ENCODE measurements around the gene CHD5. TPM values are rescaled to one million over a fixed set of nuclear protein-coding genes. Genes with fewer than 3 reads are reported as not detected.

Gene CHD5
- total and polyA plus RNA-seq, 2 of the 4 experiments (the other 2 are of a cell fraction), result under 0.01 to 0.09 TPM

DNA sequence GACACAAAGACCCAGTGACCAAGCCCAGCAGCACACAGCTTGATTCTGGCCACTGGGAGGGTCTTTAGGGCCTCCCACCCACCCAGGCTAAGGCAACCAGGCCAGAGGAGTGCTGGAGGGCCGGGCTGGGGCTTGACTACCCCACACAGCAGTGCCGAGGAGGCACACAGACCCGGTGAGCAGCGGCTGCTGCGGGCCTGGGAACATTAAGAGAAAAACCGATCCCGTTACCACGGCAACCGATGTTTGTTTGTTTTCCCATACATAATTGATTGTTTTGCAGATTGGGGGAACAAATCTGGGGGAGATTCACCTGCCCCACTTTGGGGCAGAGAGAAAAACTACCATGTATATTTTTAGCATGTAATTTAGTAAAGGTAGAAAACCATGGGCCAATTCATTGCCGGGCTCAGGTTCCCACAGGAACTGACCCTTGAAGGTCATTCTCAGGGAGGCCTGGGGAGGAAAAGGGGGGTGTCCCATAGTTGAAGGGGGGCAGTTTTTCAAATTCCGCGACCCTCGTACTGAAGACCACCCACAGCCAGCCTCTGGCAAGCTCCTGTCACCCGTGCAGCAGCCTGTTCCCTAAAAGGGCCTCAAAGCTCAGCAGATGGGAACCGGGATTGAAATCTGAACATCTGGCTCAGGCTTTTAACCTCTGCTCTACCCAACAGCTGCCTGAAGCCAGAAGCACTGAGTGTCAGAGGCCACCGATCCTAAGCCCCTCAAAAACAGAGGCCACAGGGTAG is 35.3 kb downstream of the CHD5 start:
- Histone ChIP-seq H4K8ac (ENCODE audit: low read depth in 2 of 2, low read length in 2 of 2) (no peak overlapping the region), H4K20me1 (ENCODE audit: insufficient read depth, low read length) (0 out of 2 replicates have a peak, but pooled peaks cover 2% of the 10 kb centered on the region), H4K5ac (ENCODE audit: low read depth, low read length) (no peak overlapping the region), H3K14ac (replicated peaks; ENCODE audit: low read depth, low read length) (no peak overlapping the region), H3K27ac (ENCODE audit: insufficient read depth, low read length) (no peak overlapping the region), H2BK120ac (ENCODE audit: low read depth, low read length) (no peak overlapping the region), H3K79me1 (ENCODE audit: low read depth in 1 of 2, low read length in 2 of 2) (no peaks in the 10 kb centered on the region), H2BK20ac (ENCODE audit: low read depth, low read length) (no peak overlapping the region), H2AFZ (replicated peaks; ENCODE audit: low read length, poor library complexity) (no peak overlapping the region), H3K56ac (ENCODE audit: extremely low read depth, insufficient read depth, low read length) (no peak overlapping the region), H3K4me1 (ENCODE audit: control insufficient read depth, insufficient read depth, low read length) (no peaks in the 10 kb centered on the region), H3K9me3 (ENCODE audit: control insufficient read depth, insufficient read depth, low read length) (no peaks in the 10 kb centered on the region), H3K36me3 (ENCODE audit: control insufficient read depth, insufficient read depth, low read length) (no peaks in the 10 kb centered on the region), H3K9me1 (ENCODE audit: insufficient read depth, low read length) (no peaks in the 10 kb centered on the region), H2AK9ac (replicated peaks; ENCODE audit: low read depth, low read length, poor library complexity) (no peak overlapping the region), H4K91ac (ENCODE audit: insufficient read depth, low read depth, low read length) (no peak overlapping the region), H3K23ac (ENCODE audit: low read depth, low read length) (no peak overlapping the region), H2AK5ac (ENCODE audit: low read depth, low read length) (no peak overlapping the region), H3K27me3 (ENCODE audit: control insufficient read depth, insufficient read depth, low read length) (peaks cover 42% of the 10 kb centered on the region), H3K4me2 (ENCODE audit: low read depth, low read length) (no peak overlapping the region), H2BK15ac (ENCODE audit: low read depth, low read length) (no peak overlapping the region), H3K18ac (ENCODE audit: low read depth, low read length) (no peak overlapping the region), H2BK5ac (ENCODE audit: low read depth, low read length, poor library complexity, severe bottlenecking) (no peak overlapping the region), H3K4me3 (ENCODE audit: insufficient read depth, low read depth, low read length) (no peak overlapping the region), H3K4ac (ENCODE audit: low read depth, low read length) (no peak overlapping the region), H3K9ac (ENCODE audit: low read depth, low read length) (no peak overlapping the region)
- BruUV-seq (replicated peaks), result no TSS peak
- ATAC-seq (ENCODE audit: low read depth) (no peak), DNase-seq (no peak)
- in situ Hi-C loops (cut with MboI; ENCODE audit: low sequenced_read_pairs), result no loop called here
- dilution Hi-C loops (cut with HindIII; ENCODE audit: low sequenced_read_pairs, unreplicated experiment), result no loop called here
- CTCF ChIA-PET, result no interaction called here
- intact Hi-C loops (cut with micrococcal nuclease), result no loop called here
- no peak for TF ChIP-seq CHD1 (IDR thresholded peaks at IDR 0.05; ENCODE audit: low read depth, low read length)
- TF ChIP-seq NFE2L2 (IDR thresholded peaks at IDR 0.05; ENCODE audit: low read depth, low read length), result no peak
- TF ChIP-seq RFX5 (IDR thresholded peaks at IDR 0.05; ENCODE audit: low read depth, low read length), result no peak
- no peak for TF ChIP-seq BHLHE40 (IDR thresholded peaks at IDR 0.05; ENCODE audit: low read depth, low read length)
- no peak for TF ChIP-seq RAD21 (IDR thresholded peaks at IDR 0.05; ENCODE audit: low read length)
- TF ChIP-seq FOS (IDR thresholded peaks at IDR 0.05; ENCODE audit: low read depth, low read length), result no peak
- TF ChIP-seq CEBPB (IDR thresholded peaks at IDR 0.05; ENCODE audit: low read depth, low read length), result no peak
- TF ChIP-seq SMC3 (IDR thresholded peaks at IDR 0.05; ENCODE audit: low read depth, low read length), result no peak
- TF ChIP-seq, protein P1, sequence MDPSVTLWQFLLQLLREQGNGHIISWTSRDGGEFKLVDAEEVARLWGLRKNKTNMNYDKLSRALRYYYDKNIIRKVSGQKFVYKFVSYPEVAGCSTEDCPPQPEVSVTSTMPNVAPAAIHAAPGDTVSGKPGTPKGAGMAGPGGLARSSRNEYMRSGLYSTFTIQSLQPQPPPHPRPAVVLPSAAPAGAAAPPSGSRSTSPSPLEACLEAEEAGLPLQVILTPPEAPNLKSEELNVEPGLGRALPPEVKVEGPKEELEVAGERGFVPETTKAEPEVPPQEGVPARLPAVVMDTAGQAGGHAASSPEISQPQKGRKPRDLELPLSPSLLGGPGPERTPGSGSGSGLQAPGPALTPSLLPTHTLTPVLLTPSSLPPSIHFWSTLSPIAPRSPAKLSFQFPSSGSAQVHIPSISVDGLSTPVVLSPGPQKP (IDR thresholded peaks at IDR 0.05; ENCODE audit: borderline replicate concordance, low read depth, low read length), result no peak
- POLR2A ChIA-PET (ENCODE audit: unreplicated experiment), result no interaction called here
- WGBS, 2 experiments (ENCODE audit: extremely low coverage in 2 of 2, insufficient read length in 1 of 2), result 13% methylated on average over 6 of the region's 16 CpGs; no CpG with 5 or more reads in 1 of the 2 experiments

Measured in IMR-90 (cell line).